Activated CD4-positive, CD25-positive, alpha-beta regulatory T cell treated with anti-CD3 and anti-CD28 coated beads, Interleukin-2, amount 50 U/mL, for 72 hours (primary cell): ENCODE data around the gene SPAG17.

Experiments
- DNase-seq: peaks from one replicate; pipeline ENCODE4 v3.0.0; 2021

SPAG17 gene

DNA sequence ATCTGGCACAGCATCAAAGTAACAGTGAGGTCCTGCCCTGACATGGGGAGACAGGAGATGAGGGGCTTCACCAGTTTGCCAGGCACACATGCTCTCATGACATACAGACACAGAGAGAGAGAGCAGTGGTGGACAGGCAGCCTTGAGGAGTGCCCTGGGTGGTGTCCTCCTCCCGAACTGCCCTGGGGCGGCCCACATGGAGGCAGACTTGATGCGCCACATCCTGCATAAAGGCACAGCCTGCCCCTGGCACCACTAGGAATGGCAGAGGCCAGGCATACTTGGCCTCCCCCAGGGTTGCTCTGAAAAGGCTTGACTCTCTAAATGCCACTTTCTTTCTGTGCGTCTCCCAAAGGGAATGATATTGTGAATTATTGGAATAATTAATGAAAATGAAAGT, 67.5 kb downstream of the SPAG17 start:
- no peak for DNase-seq

DNA sequence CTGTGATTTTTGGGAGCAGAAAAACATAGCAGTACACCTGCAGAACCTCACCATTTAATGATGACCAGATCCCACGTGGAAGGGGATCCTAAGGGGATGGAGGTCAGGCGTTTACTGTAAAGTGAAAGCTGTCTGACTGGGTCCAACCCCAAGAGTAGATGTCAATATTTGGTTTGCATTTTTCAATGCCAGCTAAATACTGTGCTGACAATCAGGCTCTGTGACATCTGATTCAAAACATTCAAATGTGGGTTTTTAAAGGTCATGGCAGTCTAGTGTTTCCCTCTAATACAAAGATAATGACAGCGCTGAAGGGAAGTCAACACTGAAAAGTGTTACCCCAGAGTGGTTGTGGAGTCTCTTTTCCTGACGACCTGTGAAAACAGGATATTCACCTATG, 68.1 kb downstream of the SPAG17 start:
- DNase-seq, result no peak

DNA sequence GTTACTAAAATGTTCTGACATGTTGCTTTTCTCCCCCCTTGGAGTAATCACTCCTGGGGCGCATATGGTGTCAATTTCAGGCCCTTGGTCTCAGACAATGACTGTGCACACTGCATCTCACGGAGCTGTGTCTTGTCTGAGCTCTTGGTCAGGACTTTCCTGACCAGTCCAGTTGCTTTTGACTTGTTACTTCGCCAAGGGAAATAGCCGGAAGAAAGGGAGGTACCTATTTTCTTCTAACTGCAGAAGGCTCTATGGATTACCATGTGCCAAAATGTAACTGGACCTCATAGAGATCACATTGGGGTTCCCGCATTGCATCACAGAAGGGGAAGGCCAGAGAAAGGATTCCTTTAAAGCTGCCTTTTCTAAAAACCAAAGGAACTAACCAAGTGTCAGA, 68.6 kb downstream of the SPAG17 start:
- no peak for DNase-seq

DNA sequence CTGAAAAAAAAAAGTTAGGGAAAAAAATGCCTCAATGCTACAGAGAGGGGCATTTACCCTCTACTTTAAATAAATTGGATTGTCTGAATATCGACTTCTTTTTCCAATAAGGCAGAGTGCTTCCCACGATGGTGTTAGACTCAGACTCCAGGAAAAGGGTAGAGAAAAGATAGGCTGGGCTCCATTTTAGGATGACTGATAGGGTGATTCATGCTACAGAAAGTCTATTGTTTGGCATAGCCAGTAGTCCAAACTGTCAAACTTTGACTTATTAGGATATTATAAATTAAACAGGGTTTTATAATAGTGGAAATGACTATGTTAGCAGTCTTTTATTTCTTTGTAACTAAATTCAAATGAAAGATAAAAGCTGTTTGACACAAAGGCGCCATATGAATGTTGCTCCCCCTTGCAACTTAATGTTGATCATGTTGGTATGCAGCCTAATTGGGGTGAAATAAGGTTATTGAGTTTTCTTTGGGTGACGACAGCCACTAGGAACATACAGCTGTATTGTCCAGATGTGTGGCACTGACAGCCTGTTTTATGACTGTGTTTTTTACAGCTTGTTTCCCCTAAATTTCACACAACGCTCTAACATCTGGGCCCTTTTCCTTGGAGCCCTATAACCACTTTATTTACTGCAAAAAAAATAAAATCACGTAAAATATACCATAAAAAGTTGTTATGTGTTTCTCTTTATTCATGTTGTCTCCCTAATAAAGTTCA, 69.3 kb downstream of the SPAG17 start:
- no peak for DNase-seq

DNA sequence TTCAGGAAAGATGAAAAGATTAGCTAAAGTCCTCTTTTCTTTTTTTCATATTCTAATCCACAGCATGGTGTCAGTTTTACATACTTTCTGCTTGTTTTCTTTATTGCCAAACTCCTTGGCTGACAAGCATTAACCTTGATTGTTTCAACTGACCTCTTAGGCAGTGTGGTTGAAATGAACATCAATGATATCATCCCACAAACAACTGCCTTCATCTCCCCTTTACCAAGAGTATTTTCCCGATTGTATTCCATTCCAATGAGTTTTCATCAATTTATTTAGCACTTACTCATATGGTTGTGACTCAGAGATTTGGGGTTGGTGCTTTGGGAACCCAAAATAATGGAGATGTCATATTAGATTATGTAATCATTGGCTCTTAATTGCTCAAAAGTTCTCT, 71.8 kb downstream of the SPAG17 start:
- no peak for DNase-seq

DNA sequence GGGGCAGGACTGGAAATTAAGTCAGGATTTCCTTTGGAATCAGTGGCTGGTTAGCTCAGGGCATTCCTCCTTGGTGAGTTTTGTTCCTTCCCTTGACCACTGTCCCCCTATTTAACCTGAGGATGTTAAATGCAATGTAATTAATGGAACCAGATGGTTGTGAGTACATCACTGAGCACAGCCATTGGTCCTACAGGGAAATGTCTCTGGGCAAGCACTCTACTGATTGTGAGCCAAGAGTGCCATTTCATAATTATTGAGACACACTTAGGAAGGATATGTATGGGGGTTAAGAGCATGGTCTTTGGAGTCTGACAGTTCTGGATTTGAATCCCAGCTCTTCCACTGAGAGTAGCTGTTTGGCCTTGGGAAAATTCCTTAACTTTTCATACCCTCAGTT, 74.4 kb downstream of the SPAG17 start:
- DNase-seq, result no peak

DNA sequence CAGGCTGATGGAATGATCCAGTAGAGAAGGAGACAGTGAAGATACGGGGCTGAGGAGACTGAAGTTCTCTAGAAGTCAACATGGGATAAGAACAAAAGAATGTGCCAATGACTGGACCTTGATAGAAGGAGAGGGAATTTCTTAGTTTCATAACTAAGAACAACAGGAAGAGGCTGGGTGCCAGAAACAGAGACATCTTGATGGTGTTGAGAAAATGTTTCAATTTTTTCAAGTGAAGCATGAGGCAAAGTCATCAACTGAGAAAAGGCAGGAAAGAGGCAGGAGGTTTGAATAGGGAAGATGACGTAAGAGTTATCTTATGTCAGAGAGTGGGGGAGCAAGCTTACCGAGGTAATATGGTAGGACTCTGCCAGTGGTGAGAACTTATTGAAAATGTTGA, 80.1 kb downstream of the SPAG17 start:
- DNase-seq, result no peak

DNA sequence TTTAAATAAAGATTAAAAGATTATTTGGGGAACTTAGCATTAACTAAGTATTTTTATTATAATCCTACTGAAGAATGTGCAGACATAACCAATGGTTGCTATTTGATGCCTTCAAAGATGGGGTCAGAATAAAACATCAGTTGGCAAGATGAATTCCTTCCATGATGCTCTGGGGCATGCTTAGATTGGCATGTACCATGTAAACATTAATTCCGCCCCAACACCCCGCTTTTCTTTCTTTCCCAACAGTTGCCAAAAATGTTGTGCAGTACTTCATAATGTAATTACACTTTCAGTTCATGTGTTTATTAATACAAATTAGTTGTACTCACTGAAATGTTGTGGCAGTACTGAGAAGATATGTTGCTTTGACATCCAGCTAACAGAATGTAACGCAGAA, 82.6 kb downstream of the SPAG17 start:
- no peak for DNase-seq

DNA sequence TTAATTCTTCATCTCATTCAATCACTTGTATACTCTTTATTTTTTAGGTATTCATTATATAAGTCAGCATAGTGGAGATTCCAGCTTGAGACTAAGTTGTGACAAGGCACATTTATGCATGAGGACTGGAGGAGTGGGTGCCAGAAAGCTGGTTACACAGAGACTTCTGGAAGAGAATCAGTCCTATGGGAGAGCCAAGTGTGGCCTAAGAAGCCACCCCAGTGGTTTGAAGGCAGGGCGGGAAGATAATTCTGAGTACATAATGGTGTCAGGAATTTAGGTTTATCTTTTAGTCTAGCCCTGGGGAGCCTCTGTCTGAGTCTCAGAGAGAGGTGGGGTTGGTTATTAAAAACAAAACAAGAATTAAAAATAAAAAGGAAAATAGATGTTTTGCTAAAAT, 83.0 kb downstream of the SPAG17 start:
- DNase-seq, result no peak

DNA sequence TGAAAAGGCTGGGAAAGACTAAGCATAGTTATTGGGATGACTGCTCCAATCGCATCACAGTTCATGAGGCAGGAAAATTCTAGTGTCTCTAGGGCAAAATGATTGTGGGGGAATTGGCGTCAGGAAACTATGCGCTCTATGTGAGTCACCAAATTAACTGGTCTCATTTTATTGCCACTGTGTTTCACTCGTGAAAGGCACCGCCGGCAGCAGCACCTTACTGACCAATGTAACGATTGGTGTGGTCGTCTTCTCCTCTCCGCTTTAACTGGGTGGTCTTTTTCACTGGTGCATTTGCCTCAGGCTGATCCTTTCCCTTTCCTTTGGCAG, 83.5 kb downstream of the SPAG17 start:
- DNase-seq, result no peak

DNA sequence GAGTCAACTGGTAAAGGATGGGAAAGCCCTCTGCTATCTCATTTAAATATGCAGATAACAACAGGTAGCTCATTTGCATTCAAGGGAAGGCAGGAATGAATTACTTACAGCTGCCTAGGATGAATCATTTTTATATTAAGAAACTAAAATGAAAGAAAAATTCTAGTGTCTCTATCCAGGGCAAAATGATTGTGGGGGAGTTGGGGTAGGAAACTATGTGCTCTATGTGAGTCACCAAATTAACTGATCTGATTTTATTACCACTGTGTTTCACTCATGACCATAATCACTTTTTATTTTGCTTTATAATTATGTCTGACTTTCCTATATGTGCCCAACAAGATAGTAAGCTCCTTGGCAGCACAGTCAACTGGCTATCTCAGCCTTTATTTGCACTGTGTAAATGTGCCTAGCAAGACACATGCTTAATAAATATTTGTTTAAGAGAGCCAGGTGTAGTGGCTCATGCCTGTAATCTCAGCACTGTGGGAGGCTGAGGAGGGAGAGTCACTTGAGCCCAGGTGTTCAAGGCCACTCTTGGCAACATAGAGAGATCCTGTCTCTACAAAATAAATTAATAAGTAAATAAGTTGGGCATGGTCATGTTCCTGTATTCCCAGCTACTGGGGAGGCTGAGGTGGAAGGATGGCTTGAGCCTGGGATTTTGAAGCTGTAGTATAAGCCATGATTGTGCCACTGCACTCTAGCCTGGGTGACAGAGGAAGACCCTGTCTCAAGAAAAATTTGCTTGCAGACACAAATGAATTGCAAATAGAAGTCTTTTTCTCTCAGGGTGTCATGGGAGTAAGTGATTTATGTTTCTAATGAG, 84.1 kb downstream of the SPAG17 start:
- DNase-seq, result no peak

DNA sequence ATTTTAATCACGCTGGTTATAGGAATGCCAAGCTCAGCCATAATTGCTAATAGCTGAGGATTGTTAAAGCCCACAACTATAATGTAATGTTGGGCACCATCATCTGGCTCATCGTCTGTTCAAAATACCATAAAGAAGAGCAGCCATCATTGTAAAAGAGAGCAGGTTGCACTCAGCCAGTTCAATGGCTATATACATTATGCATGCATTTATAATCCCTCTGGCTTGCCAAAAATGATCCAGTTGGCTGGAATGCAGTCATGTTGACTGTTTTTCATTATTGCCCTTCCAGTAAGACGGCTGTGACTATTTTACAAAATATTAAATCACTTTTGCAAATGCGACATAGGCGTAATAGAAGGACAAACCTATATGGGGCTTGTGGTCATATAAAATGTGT, 85.3 kb downstream of the SPAG17 start:
- DNase-seq, result no peak

DNA sequence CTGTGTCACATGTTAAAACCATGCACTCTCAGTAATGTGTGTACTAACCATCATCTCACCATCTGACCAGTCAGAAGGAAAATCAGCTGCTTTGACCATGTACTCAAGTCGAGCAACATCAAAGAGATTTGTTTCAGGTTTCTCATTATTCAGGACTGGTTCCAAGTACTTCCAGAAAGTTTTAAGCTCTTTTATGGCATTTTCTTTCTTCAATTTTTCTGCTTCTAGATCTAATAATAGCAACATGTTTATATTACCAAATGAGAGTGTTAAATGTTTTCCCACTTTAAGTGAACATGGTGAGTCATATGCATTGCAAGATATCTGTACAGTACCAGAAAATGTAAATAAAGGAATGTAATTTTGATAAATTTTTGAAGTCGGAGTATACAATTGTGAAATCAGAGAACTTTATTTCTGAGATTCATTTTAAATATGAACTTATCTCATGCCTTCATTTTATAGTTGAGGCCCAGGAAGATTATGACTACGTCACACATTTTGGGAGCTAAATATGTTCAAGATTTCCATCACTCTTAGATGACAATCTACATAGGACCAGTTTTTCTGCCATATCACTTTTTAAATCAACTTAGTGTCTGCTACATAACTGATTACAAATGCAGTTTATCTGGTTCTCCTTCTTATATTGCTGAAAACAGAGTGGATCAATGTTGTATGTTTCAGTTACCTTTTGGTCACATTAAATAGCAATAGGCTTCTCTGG, 87.2 kb downstream of the SPAG17 start:
- no peak for DNase-seq

DNA sequence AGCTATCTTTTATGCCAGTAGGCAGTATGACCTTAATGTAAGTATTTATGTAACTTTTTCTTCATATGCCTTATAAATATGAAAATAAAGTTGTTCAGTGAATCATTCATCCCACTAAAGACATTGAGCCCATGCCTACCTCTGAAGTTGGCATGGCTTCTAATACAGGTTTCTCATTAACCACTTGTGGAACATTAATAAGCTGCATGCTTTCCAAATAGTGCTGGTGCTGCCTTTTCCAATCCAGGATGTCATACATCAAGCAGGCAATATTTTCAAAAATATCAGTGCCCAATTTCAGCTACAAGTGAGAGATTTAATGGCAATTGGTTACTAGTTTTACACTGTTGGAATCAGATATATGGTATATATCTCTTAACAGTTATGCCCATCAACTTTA, 92.0 kb downstream of the SPAG17 start:
- DNase-seq, result no peak

DNA sequence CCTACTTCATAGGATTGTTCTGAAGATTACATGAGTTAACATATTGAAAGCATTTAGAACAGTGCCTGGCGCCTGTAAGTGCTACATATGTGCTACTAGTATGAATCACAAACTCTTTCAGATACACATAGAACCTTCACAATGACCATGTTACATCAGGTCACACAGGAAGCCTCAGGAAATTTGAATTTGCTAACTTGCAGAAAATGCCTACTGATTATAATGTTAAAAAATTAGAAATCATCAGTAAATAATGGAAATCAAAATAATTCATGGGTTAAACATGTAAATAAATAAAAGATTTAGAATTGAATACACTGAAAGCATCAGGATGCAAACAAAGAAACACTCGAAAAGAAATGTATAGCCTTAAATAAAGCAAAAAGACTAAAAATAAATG, 94.9 kb downstream of the SPAG17 start:
- no peak for DNase-seq

DNA sequence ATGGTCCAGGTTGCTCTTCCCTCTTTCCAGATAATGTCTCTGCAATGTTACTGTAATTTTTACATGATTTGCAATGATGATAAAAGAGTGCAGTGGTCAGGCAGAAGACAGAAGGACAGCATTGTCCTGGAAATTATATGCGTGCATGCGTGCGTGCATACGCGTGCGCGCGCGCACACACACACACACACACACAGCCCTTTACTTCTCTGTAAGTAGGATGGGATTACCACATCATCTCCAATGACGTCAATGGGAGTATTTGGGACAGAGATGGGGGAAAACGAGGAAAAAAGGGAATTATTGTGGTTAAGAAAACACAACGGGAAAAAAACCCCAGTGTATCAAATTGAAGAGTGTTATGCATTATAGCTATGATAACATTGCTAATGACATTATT, 99.7 kb downstream of the SPAG17 start:
- no peak for DNase-seq

DNA sequence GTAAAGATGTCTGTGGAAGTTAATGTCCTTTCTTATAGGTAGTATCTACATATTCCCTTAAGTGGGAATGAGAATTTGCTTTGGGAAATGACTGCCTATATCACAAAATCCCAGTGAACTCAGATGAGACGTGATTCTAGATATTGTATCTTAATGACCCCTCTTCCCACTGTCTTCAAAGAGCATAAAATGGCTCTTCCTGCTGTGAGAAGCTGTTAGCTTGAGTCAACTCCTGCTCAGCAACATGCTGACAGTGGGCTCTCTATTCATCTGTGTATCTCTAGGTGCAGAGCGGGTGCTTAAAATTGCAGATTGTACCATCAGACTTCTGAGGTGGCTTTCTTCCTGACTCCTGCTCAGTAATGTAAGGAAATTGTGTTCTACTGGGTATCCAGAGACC, 100.6 kb downstream of the SPAG17 start:
- no peak for DNase-seq

DNA sequence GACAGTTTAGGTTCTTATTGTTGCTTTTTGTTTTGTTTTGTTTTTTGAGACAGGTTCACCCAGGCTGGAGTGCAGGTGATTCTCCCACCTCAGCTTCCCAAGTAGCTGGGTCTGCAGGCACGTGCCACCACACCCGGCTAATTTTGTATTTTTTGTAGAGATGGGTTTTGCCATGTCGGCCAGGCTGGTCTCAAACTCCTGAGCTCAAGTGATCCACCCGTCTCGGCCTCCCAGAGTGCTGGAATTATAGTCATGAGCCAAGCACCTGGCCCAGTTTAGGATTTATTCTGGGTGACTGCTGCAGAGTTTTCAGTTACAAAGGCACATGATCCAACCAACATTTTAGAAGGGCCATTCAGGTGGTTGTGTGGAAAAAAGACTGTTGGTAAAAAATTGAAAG, 102.0 kb downstream of the SPAG17 start:
- no peak for DNase-seq

DNA sequence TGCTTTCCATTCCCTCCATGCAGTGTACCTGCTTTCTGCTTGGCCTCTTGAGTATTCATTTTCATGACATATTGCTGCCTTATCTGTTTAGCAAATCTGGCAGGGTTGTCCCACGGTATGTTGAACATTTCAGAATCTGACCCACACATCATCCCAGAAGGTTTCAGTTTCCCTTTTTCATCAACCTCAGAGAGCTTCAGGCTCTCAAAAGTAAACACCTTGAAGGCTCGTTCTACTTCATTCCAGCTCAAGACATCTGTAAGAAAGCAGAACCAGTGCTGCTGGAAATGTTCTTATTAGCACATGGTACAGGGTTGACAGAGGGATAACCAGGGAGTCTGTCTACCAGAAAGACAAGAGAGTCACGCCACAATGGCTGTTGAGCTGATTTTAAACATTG, 103.6 kb downstream of the SPAG17 start:
- DNase-seq, result no peak

DNA sequence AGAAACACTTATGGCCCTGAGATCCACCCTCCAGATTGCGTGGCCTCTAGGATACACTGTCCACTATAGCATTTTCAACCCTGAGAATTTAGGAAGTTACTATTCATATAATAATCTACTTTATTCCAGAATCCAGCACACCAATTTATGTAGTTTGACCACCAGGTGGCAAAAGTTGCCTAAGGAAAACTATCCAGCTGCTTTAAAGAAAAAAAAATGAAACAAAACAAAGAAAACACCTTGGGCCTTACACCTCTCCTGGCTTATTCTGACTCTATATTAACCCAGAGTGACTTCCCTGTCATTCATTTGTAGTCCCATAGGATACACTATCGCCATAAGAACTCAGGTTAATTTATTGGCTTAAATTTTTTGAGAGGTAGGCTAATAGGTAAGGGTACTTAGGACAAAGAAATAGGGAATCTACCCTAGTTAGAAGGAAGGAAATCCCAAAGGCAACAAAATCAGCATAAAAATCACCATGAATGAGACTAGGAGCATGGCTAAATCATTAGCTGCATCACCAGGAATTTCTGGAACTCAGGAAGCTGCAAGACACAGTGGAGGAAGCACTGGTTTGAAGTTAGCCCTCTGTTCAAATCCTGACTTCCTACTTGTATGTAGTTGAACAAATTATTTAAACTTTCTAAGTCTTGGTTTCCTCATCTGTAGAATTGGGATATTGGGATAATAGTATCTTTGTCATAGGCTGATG, 107.5 kb downstream of the SPAG17 start:
- DNase-seq, result no peak

DNA sequence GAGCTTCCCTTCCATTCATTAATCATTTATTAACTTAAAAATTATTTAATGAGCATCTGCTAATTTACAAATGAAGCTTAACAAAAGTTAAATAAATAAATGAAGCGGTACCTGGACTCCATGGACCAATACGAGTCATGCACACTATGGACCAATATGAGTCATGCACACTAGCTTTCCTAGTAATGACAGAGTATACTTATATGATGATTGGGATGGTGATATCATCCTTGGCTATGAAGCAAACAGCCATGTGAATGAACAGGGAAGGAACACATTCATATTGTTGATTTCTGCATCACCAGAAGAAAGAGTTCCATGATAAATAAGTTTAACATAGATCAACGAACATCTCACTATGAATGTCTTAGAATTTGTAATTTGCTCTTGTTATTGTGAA, 109.9 kb downstream of the SPAG17 start:
- DNase-seq, result no peak

DNA sequence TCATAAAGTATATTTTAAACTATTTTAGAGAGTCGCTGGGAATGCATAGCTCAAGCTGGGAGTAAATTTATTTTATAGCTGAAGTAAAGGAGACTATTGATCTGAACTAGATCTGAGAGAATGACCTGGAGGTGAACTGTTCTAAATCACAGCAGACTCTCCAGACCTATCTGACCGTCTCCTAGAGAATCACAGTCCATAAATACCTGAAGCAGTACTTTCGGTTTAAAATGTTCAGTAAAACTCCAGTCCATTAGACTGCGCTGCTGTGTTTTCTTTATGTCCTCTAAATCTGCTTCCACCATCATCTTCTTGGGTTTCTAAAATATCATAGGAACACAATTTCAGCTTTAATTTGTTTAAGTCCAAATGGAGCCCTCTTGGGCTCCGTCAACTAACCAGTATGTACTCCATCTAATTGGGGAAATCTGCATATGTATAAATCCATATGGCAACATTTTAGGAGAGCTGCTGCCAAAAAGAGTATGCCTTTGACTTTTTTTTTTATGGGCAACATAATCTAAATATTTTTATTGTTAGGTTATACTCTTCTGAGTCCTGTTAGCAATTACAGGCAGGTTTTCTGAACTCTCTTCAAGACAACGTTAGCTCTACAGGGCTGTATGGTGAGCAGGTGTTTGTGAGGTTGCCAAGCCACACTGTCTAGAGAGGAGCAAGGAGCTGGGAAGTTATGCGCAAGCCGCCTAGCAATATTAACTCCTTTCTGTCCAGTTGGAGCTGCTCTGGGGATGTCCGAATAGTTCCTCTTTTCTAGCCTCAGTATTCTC, 111.2 kb downstream of the SPAG17 start:
- no peak for DNase-seq

DNA sequence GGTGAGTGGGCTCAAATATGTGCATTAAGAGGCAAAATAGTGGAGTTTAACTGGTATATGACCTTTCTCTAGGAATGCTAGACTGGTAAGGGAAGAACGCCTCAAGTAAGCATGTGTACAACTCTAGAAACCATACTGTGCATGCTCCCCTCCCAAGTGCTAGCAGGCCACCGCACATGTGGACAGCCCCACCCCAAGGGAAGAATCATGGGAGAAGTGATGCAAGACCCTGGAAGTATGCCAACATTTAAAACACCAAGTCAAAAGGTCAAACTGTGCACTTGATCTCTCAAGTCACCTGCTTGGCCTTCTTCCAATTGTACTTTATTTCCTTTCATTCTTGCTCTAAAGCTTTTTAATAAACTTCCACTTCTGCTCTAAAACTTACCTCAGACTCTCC, 135.0 kb downstream of the SPAG17 start:
- no peak for DNase-seq
